HG03025 (cell line): ENCODE data around the gene SLC6A1.

Experiments
- ATAC-seq: cut with Tn5 transposase; IDR thresholded peaks from one replicate; pipeline ENCODE4 v1.9.1; 2021; ENCODE audit warnings: mild to moderate bottlenecking, moderate library complexity; ENCODE audit not compliant: unreplicated experiment, low FRiP score

SLC6A1 gene

GRCh38 chr3:10992017-10992942, at the start of gene SLC6A1:
Gene SLC6A1 (plus strand): TSS chr3:10992748. CDS start chr3:11017212, 24,464 bp downstream.
- ATAC-seq: no peak

- ATAC-seq: no peak
These were observed 47.7 kb upstream of the SLC6A1 start for GRCh38 chr3:10944866-10945265.

- ATAC-seq: no peak
These were observed 46.8 kb upstream of the SLC6A1 start for GRCh38 chr3:10945683-10946287.

GRCh38 chr3:10946526-10946925, 46.0 kb upstream of the SLC6A1 start:
- ATAC-seq: no peak

- no peak for ATAC-seq
These were observed 44.2 kb upstream of the SLC6A1 start for GRCh38 chr3:10948326-10948725.

GRCh38 chr3:10949197-10949596, 43.4 kb upstream of the SLC6A1 start:
- no peak for ATAC-seq

GRCh38 chr3:10950476-10951294, 41.9 kb upstream of the SLC6A1 start:
- ATAC-seq: no peak

GRCh38 chr3:10951295-10951926, 41.1 kb upstream of the SLC6A1 start:
- no peak for ATAC-seq

GRCh38 chr3:10952525-10952924, 40.0 kb upstream of the SLC6A1 start:
- ATAC-seq: no peak

GRCh38 chr3:10954740-10955139, 37.8 kb upstream of the SLC6A1 start:
- ATAC-seq: no peak

- ATAC-seq: no peak
These were observed 36.7 kb upstream of the SLC6A1 start for GRCh38 chr3:10955711-10956453.

- no peak for ATAC-seq
These were observed 36.0 kb upstream of the SLC6A1 start for GRCh38 chr3:10956531-10956930.

GRCh38 chr3:10956986-10957385, 35.6 kb upstream of the SLC6A1 start:
- ATAC-seq: no peak

- ATAC-seq: no peak
These were observed 34.4 kb upstream of the SLC6A1 start for GRCh38 chr3:10957976-10958749.

GRCh38 chr3:10960255-10960654, 32.3 kb upstream of the SLC6A1 start:
- no peak for ATAC-seq

- ATAC-seq: no peak
These were observed 30.6 kb upstream of the SLC6A1 start for GRCh38 chr3:10961921-10962320.

GRCh38 chr3:10962481-10963036, 30.0 kb upstream of the SLC6A1 start:
- no peak for ATAC-seq

GRCh38 chr3:10964537-10965167, 27.9 kb upstream of the SLC6A1 start:
- no peak for ATAC-seq
